ENCODE data around the gene COL4A5.

COL4A5 gene

GRCh38 chrX:108642273-108642628 is 202.6 kb downstream of the COL4A5 start:
- DNase-seq, result no peak

- DNase-seq, result no peak
These were observed 225.1 kb downstream of the COL4A5 start for GRCh38 chrX:108664701-108665100.

GRCh38 chrX:108666101-108666500 is 226.5 kb downstream of the COL4A5 start:
- DNase-seq, result no peak

GRCh38 chrX:108671526-108671925 is 231.9 kb downstream of the COL4A5 start:
- no peak for DNase-seq

GRCh38 chrX:108696690-108697089 is 257.1 kb downstream of the COL4A5 start:
- DNase-seq, result no peak

GRCh38 chrX:108699368-108699767 is 259.7 kb downstream of the COL4A5 start:
- peak; percentile 27 for DNase-seq

- no peak for DNase-seq
These were observed 262.0 kb downstream of the COL4A5 start for GRCh38 chrX:108701633-108702032.

GRCh38 chrX:108702530-108702929 is 262.9 kb downstream of the COL4A5 start:
- DNase-seq, result no peak

- no peak for DNase-seq
These were observed 265.2 kb downstream of the COL4A5 start for GRCh38 chrX:108704839-108705238.

GRCh38 chrX:108712886-108713285 is 273.2 kb downstream of the COL4A5 start:
- DNase-seq, result no peak

GRCh38 chrX:108722561-108722960 is 282.9 kb downstream of the COL4A5 start:
- no peak for DNase-seq

GRCh38 chrX:108726748-108727147 is 287.1 kb downstream of the COL4A5 start:
- DNase-seq, result no peak

- DNase-seq, result no peak
These were observed 291.5 kb downstream of the COL4A5 start for GRCh38 chrX:108731153-108731552.

- DNase-seq, result no peak
These were observed 293.1 kb downstream of the COL4A5 start for GRCh38 chrX:108732630-108733321.

GRCh38 chrX:108734426-108734825 is 294.8 kb downstream of the COL4A5 start:
- DNase-seq, result no peak

- DNase-seq, result peak; percentile 3
These were observed 295.5 kb downstream of the COL4A5 start for GRCh38 chrX:108735091-108735678.

GRCh38 chrX:108735679-108736508 is 296.3 kb downstream of the COL4A5 start:
- DNase-seq, result no peak

- DNase-seq, result no peak
These were observed 297.2 kb downstream of the COL4A5 start, which contains the start of gene IRS4 for GRCh38 chrX:108736509-108737479. Gene IRS4 (minus strand): TSS chrX:108736563.

GRCh38 chrX:108737754-108738153 is 298.1 kb downstream of the COL4A5 start:
- DNase-seq, result no peak

- no peak for DNase-seq
These were observed 300.7 kb downstream of the COL4A5 start for GRCh38 chrX:108740299-108740774.

All from hematopoietic multipotent progenitor cell treated with erythropoietin and hydrocortisone succinate and interleukin-3 and kit ligand, for 4 days (in vitro differentiated cells).